H1 (cell line): ENCODE results near the gene TIMM8B. TPM values are rescaled to one million over a fixed set of nuclear protein-coding genes. Genes with fewer than 3 reads are reported as not detected.

Source experiments
- CREB1 ChIP-seq: IDR thresholded peaks from 2 replicates; pipeline ENCODE4 v1.6.1; 2012; ENCODE audit warnings: inconsistent platforms
- KDM4A ChIP-seq: IDR thresholded peaks from one replicate; pipeline ENCODE4 v1.7.1; 2012; ENCODE audit warnings: low read depth, mild to moderate bottlenecking, moderate library complexity, low read length, inconsistent platforms; ENCODE audit not compliant: severe bottlenecking
- RAD21 ChIP-seq, 2 experiments: IDR thresholded peaks in 1 of 2; conservative IDR thresholded peaks in 1 of 2; 2 replicates each; pipeline ENCODE4 v1.6.1; 2011; ENCODE audit warnings: low read depth in 2 of 2, low read length in 2 of 2, improper control_type of control experiment in 1 of 2, inconsistent platforms in 1 of 2, mild to moderate bottlenecking in 1 of 2, moderate library complexity in 1 of 2
- RNF2 ChIP-seq: fragments of 200-900, 300-1000 bp; sonication (generic); IDR thresholded peaks from 2 replicates; pipeline ENCODE4 v1.7.1; 2016; ENCODE audit warnings: borderline replicate concordance, low read depth, mild to moderate bottlenecking, antibody characterized with exemption, low read length; ENCODE audit not compliant: poor library complexity, severe bottlenecking; ENCODE audit errors: missing control alignments
- TBP ChIP-seq: IDR thresholded peaks from 2 replicates; pipeline ENCODE4 v1.6.1; 2011; ENCODE audit warnings: low read depth, low read length, improper control_type of control experiment
- polyA plus RNA-seq, 7 experiments: library from polyadenylated mRNA; depleted of rRNA in 3 of 7; stranded (reverse) in 5 of 7; unstranded in 2 of 7; fragments of >200 nt in 5 of 7; fragments of 200-250 nt in 2 of 7; gene quantifications; 1 replicate in 5 of 7; 2 replicates in 1 of 7; 4 replicates in 1 of 7; pipeline versions ENCODE4 v1.2.1 to v1.2.3, GENCODE V29; 2011 to 2013; ENCODE audit warnings: missing spikeins in 2 of 7, mixed read lengths in 2 of 7
- total RNA-seq: library from RNA; stranded (reverse); fragmentation: NEBNext Ultra II Directional; extraction: Animal tissue kit (Norgen Biotek cat#: 25700); gene quantifications from 2 replicates; pipeline ENCODE4 v1.2.1, GENCODE V29; 2021

The TIMM8B gene
- total and polyA plus RNA-seq, 2 of the 8 experiments (the other 6 are each of a cell fraction or from before 2014, with no cell fraction given), result 93.7 to 143 TPM

DNA sequence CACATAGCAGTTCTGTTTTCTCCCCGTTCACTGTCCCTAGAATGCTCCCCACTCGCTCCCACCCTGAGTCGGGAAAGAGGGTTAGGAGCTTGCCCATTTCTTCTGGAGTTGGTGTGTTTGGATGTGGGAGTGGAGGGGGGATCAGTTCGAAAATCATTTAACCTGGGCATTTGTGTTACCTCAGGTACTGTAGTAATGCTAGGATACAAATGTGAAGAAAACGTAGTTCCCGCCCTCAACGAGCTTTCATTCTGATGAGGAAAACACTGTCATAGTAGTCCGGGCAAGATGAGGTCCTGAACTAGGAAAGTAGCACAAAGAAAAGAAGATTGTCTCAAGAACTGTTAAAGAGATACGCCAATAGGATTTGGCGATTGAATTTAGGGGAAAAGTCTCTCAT lies 656 bp upstream of the TIMM8B start (continued):
- TF ChIP-seq RNF2 (no peak), TBP (no peak), CREB1 (no peak), KDM4A (no peak), RAD21 (IDR thresholded peaks at IDR 0.05 in 1 of 2, conservative IDR thresholded peaks at IDR 0.05 in 1 of 2; ENCODE audit: low read depth in 2 of 2, low read length in 2 of 2) (no peak)
- TF ChIP-seq, all 59 proteins: peak for 0
